WERI-Rb-1 (cell line): ENCODE results near the gene ZNF408.

ENCODE experiments used
- DNase-seq: peaks from one replicate; pipeline ENCODE4 v3.0.0-alpha.2; 2020
- H3K27ac ChIP-seq: fragments of 250-450 bp; sonication (Bioruptor Pico); 2 replicates; pipeline ENCODE4 v1.5.1; 2020; ENCODE audit warnings: mild to moderate bottlenecking, moderate library complexity
- H3K27me3 ChIP-seq: fragments of 250-450 bp; sonication (Bioruptor Pico); 2 replicates; pipeline ENCODE4 v1.5.1; 2021; ENCODE audit warnings: mild to moderate bottlenecking, low read depth, moderate library complexity; ENCODE audit not compliant: insufficient read depth, severe bottlenecking
- H3K36me3 ChIP-seq: fragments of 250-450 bp; sonication (Bioruptor Pico); 2 replicates; pipeline ENCODE4 v1.5.1; 2020; ENCODE audit warnings: mild to moderate bottlenecking, moderate library complexity
- H3K4me3 ChIP-seq: 2 replicates; pipeline ENCODE4 v1.5.1; 2011; ENCODE audit warnings: low read depth, mild to moderate bottlenecking, control low read depth, low read length
- H3K9me3 ChIP-seq: fragments of 250-450 bp; sonication (Bioruptor Pico); 2 replicates; pipeline ENCODE4 v1.5.1; 2021; ENCODE audit warnings: mild to moderate bottlenecking, moderate library complexity; ENCODE audit not compliant: severe bottlenecking
- TF ChIP-seq, protein P1 (sequence below): IDR thresholded peaks from 2 replicates; pipeline ENCODE4 v1.5.1; 2011; ENCODE audit warnings: low read depth, mild to moderate bottlenecking, control low read depth, inconsistent platforms, low read length

ZNF408 gene

GRCh38 chr11:46700241-46701077 lies at the start of gene ZNF408, which contains the start of gene ARHGAP1:
Gene ZNF408, plus strand, starts transcription at chr11:46701031. Its CDS starts 17 bp downstream, at chr11:46701048.
Gene ARHGAP1, minus strand, starts transcription at chr11:46700619. Its CDS starts 4,512 bp downstream, at chr11:46696107.
- TF ChIP-seq, protein P1, sequence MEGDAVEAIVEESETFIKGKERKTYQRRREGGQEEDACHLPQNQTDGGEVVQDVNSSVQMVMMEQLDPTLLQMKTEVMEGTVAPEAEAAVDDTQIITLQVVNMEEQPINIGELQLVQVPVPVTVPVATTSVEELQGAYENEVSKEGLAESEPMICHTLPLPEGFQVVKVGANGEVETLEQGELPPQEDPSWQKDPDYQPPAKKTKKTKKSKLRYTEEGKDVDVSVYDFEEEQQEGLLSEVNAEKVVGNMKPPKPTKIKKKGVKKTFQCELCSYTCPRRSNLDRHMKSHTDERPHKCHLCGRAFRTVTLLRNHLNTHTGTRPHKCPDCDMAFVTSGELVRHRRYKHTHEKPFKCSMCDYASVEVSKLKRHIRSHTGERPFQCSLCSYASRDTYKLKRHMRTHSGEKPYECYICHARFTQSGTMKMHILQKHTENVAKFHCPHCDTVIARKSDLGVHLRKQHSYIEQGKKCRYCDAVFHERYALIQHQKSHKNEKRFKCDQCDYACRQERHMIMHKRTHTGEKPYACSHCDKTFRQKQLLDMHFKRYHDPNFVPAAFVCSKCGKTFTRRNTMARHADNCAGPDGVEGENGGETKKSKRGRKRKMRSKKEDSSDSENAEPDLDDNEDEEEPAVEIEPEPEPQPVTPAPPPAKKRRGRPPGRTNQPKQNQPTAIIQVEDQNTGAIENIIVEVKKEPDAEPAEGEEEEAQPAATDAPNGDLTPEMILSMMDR = no peak
- Histone ChIP-seq H3K4me3 (peak within 1 kb of the TSS; percentile 97), H3K27me3 (no peaks in the 10 kb centered on the region), H3K36me3 (peaks cover 38% of the 10 kb centered on the region), H3K27ac (peak within 1 kb of the TSS; percentile 99), H3K9me3 (no peaks in the 10 kb centered on the region)
- peak; percentile 99 for DNase-seq

DNA sequence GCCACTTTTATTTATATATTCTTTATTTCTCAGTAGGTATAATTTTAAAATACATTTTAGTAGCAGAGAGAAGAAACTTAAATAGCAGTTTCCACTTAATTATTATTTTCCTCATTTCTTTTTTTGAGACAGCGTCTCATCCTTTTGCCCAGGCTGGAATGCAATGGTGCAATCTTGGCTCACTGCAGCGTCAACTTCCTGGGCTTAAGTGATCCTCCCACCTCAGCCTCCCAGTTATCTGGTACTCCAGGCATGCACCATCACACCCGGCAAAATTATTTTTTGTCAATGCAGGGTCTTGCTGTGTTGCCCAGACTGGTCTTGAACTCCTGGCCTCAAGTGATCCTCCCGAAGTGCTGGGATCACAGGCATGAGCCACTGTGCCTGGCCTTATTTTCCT lies 45.2 kb upstream of the ZNF408 start:
- Histone ChIP-seq H3K27ac (no peak overlapping the region), H3K36me3 (peaks cover 78% of the 10 kb centered on the region), H3K9me3 (no peaks in the 10 kb centered on the region), H3K4me3 (no peak overlapping the region), H3K27me3 (no peaks in the 10 kb centered on the region)
- TF ChIP-seq, protein P1 = no peak
- no peak for DNase-seq

DNA sequence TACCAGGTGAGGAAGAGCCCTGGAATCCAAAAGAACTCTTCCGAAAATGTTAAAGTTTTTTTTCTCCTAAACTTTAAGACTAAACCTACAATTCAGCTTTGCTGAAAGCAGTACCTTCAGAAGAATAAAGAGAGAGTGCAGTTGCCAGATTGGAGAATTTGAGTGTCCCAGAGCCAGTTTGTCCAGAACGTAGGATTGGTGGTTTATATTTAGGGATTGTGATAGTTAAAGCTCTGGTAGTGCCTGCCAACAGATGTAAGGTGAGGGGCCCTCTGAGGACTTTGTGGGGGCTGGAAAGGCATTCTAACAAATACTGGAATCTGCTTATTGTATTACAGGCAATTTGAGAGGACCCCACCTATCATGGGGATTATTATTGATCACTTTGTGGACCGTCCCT lies 43.6 kb upstream of the ZNF408 start:
- Histone ChIP-seq H3K36me3 (peaks cover 69% of the 10 kb centered on the region), H3K27ac (no peak overlapping the region), H3K27me3 (no peaks in the 10 kb centered on the region), H3K9me3 (no peaks in the 10 kb centered on the region), H3K4me3 (no peak overlapping the region)
- TF ChIP-seq, protein P1 = no peak
- DNase-seq = no peak

GRCh38 chr11:46658259-46658658 lies 42.6 kb upstream of the ZNF408 start:
- no peak overlapping the region for H3K4me3 ChIP-seq
- peaks cover 69% of the 10 kb centered on the region for H3K36me3 ChIP-seq
- no peaks in the 10 kb centered on the region for H3K27me3 ChIP-seq
- no peak for DNase-seq
- TF ChIP-seq, protein P1 = no peak
- no peaks in the 10 kb centered on the region for H3K9me3 ChIP-seq
- peak overlapping the region; percentile 26 for H3K27ac ChIP-seq

GRCh38 chr11:46659908-46660307 lies 40.9 kb upstream of the ZNF408 start:
- no peak for DNase-seq
- H3K27ac ChIP-seq = no peak overlapping the region

More at GRCh38 chr11:46659908-46660307, 40.9 kb upstream of the ZNF408 start:
- Histone ChIP-seq H3K27me3 (no peaks in the 10 kb centered on the region), H3K9me3 (no peaks in the 10 kb centered on the region), H3K4me3 (no peak overlapping the region), H3K36me3 (peaks cover 69% of the 10 kb centered on the region)
- TF ChIP-seq, protein P1 = no peak
